ENCODE results near the gene MOB1B. TPM values are rescaled to one million over a fixed set of nuclear protein-coding genes. Genes with fewer than 3 reads are reported as not detected.
"Not testable (repeated sequence)": the region's sequence is repeated elsewhere in the genome, so short reads cannot be mapped to it uniquely, and the experiment has no call there.

Gene MOB1B
- polyA plus RNA-seq, 1 donor, result 51.6 TPM

- DNase-seq, result no peak
These were observed 46.6 kb downstream of the MOB1B start for GRCh38 chr4:70948665-70949260.

DNA sequence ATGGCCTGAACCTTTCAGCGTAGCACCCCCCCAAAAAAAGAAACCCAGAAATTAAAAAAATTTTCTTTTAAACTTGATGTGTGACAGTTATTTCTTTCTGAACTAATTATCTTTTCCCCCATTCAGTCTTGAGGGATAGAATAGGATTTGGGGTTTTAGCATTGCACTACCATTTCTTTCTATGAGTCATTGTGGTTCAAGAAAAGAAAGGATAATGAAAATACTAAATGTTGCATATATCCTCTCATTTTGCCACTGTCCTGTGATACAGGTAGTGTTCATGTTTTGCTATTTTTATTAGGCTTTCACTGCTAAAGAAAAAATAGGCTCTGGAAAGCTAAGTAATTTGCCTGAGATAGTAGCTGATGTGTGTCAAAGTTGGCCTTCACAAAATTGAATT lies 51.9 kb downstream of the MOB1B start:
- DNase-seq, result no peak

- no peak for DNase-seq
These were observed 54.5 kb downstream of the MOB1B start for GRCh38 chr4:70956549-70957210.

DNA sequence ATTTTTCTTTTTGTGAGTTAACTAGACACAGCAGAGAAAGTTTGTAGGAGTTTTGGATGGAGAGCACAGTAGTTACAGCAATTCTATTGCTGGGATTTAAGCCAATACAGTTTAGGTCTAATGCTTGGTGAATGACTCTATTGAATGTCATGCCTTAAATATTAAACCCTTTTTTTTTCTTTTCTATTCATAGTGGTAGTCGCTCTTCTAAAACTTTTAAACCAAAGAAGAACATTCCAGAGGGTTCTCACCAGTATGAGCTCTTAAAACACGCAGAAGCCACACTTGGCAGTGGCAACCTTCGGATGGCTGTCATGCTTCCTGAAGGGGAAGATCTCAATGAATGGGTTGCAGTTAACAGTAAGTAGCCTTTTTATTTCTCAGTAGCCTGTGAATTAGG lies 56.5 kb downstream of the MOB1B start:
- no peak for DNase-seq

DNA sequence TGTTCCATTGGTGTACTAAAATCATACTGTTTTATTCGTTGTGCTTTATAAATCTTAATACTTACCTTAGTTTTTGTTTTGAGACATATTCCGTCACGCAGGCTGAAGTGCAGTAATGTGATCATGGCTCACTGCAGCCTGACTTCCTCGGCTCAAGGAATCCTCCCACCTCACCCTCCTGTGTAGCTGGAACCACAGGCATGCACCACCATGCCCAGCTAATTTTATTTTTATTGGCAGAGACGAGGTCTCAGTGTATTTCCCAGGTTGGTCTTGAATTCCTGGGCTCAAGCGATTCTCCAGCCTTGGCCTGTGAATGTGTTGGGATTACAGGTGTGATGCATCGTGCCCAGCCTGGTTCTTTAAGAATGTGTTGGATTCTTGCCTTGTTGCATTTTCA lies 66.9 kb downstream of the MOB1B start:
- no peak for DNase-seq

DNA sequence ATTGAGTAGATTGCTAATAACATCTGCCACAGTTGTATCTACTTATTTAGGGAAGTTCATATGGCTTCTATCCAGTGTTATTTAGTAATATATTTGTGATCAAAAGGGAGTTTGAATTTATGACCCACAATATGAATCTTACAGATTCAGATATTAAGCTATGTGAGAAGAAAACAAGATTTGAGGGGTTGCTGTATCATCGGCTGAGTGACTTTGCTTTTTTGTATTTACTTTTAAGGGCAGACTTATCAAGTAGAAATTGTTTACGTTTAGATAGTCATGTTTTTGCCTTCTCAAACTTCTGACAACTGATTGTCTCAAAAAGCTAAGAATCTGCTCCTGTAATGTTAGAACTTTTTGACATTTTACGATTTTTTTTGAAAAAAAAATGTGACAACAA lies 74.1 kb downstream of the MOB1B start:
- no peak for DNase-seq

- no peak for DNase-seq
These were observed 77.4 kb downstream of the MOB1B start for GRCh38 chr4:70979445-70980008.

DNA sequence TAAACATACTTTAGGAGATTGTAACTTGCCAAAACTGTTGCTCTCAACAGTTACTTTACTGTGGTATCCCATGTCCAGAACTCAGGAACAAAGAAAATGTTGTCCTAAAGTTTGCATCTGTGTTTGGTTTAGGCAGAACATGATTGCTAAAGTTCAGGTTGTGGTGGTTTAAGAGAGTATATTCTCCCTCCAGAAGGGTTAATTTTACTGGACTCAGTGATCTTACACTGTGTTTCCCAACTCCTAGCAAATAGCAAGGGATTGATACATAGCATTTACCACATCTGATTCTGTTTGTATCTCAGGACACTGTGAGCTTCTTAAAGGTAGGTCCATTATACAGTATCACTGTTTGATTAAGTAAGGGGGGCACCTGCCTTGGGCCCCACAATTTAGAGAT lies 78.0 kb downstream of the MOB1B start:
- no peak for DNase-seq

- no peak for DNase-seq
These were observed 81.9 kb downstream of the MOB1B start for GRCh38 chr4:70984106-70984505.

GRCh38 chr4:70984589-70984988 lies 82.4 kb downstream of the MOB1B start:
- DNase-seq, result no peak

DNA sequence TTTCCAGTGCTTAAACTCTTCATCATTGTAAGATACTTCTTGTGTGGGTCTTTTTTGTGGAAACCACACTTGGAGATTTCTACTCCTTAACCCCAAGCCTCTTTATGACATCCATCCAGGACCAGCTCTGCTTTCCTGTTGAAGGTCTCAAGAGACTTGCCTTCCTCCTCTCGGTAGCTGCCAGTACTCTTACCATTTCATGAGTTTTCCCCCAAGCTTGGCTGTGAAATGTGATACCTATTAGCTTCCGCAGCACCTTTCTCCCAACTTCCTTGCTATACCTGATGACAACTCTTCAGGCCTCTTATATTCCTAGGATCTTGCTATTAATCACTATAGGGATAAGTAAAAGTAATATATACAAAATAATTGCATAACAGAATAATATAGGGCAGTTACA lies 89.4 kb downstream of the MOB1B start:
- no peak for DNase-seq

GRCh38 chr4:70992391-70992881 lies 90.3 kb downstream of the MOB1B start:
- no peak for DNase-seq

DNA sequence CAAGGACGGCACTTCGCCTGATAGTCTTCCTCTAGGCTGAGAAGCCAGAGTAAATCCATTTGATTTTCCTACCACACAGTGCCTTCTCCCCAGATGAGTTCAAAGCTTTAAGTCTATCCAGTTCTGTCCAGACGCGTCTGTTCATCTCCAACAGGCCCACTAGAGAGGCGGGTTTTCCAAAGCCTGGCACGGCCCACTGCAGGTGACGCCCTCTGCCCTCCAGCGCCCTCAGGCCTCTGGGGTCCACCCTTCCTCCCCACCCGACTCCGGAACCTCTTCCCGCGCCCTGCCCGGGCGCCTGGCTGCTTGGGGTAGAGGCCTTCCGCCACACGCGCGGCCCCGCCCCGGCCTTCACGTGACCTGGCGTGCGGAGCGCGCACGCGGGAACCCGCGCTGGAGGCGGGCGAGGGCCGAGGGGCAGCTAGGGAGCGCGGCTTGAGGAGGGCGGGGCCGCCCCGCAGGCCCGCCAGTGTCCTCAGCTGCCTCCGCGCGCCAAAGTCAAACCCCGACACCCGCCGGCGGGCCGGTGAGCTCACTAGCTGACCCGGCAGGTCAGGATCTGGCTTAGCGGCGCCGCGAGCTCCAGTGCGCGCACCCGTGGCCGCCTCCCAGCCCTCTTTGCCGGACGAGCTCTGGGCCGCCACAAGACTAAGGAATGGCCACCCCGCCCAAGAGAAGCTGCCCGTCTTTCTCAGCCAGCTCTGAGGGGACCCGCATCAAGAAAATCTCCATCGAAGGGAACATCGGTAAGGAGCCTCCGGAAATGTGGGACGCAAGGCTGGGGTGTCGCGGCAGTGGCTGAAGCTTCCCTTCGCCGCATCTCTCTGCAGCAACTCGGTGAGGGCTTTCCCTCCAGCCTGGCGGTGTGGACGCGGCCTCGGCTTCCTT lies 91.3 kb downstream of the MOB1B start, which contains the start of gene DCK:
DCK (plus strand) TSS at position 469 of the 888 bp plus-strand sequence; CDS start at position 656, 187 bp downstream.
- peak; percentile 90 for DNase-seq

DNA sequence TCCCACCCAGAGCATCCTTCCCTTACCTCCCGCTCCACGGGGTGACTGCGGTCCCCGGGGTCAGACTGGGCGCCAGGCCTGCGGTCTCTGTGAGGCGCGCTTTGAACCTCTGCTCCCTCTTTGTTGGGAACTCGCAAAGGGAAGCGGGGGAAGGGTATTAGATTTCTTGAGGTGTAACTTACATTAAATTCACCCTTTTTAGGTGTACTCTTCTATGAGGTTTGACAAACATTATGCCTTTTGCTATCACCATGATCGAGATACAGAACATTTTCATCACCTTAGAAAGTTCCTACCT lies 91.8 kb downstream of the MOB1B start:
- no peak for DNase-seq

DNA sequence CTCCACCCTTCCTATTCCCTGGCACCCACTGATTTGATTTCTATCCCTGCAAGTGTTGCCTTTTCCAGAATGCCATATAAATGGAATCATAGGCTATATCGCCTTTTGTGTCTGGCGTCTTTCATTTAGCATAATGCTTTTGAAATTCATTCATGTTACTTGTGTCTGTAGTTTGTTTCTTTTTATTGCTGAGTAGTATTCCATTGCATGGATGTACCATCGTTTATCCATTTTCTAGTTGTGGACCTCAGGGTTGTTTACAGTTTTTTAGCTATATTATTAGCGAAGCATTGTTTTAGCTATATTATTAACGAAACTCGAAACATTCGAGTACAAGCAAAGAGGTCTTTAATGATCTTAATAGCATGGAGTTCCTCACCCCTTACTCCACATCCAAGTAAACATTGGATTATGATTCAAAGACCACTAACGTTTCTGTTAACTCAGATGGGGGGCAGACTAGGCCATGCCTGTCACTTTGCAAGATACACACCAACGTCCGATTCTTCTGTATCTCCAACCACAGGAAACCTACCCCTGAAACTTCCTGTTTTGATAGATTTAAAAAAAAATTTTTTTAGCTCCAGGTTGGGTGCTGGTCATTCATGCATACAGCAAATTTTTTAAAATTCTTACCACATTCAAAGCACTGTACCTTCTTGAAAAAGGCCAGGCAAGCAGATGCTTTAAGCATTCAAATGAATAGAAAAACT lies 92.4 kb downstream of the MOB1B start:
- DNase-seq, result no peak

DNA sequence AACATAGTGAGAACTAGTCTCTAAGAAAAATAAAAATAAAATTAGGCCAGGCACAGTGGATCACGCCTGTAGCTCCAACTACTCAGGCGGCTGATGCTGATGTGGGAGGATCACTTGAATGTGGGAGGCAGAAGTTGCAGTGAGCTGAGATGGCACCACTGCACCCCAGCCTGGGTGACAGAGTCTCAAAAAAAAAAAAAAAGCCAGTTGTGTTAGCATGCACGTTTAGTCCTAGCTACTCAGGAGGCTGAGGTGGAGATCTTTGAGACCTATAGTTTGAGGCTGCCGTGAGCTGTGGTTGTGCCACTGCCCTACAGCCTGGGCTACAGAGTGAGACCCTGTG lies 93.8 kb downstream of the MOB1B start:
- no peak for DNase-seq

- no peak for DNase-seq
These were observed 94.9 kb downstream of the MOB1B start for GRCh38 chr4:70997036-70997435.

DNA sequence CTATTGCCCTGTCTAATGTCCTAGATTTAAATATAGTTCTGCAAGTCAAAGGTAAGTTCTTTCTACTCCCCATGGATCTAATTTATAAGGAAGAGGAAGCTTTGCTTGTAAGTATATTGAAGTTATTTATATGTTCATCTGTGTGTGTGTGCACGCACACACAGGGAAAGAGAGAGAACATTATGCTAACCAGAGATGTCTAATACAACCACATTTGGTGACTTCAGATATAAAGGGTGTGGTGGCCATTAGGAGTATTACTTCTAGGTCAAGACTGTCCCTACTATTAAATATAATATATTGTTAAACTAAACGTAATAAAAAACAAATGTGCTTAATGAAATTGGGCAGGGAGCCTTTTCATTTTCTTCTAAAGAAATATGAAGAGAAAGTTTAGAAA lies 95.4 kb downstream of the MOB1B start:
- DNase-seq, result no peak

DNA sequence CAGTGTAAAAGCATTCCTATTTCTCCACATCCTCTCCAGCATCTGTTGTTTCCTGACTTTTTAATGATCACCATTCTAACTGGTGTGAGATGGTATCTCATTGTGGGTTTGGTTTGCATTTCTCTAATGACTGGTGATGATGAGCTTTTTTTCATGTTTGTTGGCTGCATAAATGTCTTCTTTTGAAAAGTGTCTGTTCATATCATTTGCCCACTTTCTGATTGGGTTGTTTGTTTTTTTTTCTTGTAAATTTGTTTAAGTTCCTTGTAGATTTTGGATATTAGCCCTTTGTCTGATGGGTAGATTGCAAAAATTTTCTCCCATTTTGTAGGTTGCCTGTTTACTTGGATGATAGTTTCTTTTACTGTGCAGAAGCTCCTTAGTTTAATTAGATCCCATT lies 97.5 kb downstream of the MOB1B start:
- not testable (repeated sequence) for DNase-seq

GRCh38 chr4:71001363-71001762 lies 99.2 kb downstream of the MOB1B start:
- DNase-seq, result not testable (repeated sequence)

- DNase-seq, result no peak
These were observed 102.2 kb downstream of the MOB1B start for GRCh38 chr4:71004281-71004851.

DNA sequence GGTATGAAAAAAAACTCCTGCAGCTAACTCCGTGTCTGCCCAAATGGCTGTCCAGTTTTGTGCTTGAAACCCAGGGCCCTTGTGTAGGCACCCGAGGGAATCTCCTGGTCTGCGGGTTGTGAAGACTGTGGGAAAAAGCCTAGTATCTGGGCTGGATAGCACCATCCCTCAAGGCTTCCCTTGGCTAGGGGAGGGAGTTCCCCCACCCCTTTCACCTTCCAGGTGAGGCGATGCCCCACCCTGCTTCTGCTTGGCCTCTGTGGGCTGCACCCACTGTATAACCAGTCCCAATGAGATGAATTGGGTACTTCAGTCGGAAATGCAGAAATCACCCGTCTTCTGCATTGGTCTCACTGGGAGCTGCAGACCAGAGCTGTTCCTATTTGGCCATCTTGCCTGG lies 102.9 kb downstream of the MOB1B start:
- not testable (repeated sequence) for DNase-seq

Measured in left kidney (tissue), 2 donors.